Skeletal muscle satellite cell (primary cell): ENCODE data around the gene KIAA1217.

Experiments
- H3K27me3 ChIP-seq: 2 replicates; pipeline ENCODE4 v1.7.0; 2013; ENCODE audit warnings: low read length; ENCODE audit not compliant: control insufficient read depth, insufficient read depth
- H3K36me3 ChIP-seq: 2 replicates; pipeline ENCODE4 v1.7.0; 2013; ENCODE audit warnings: mild to moderate bottlenecking, control low read depth, low read length; ENCODE audit not compliant: insufficient read depth
- H3K4me1 ChIP-seq: 2 replicates; pipeline ENCODE4 v1.7.0; 2013; ENCODE audit warnings: low read length; ENCODE audit not compliant: control insufficient read depth, insufficient read depth
- H3K4me2 ChIP-seq: 2 replicates; pipeline ENCODE4 v1.7.0; 2013; ENCODE audit warnings: mild to moderate bottlenecking, low read length
- H3K4me3 ChIP-seq: 2 replicates; pipeline ENCODE4 v1.7.0; 2013; ENCODE audit warnings: low read length
- H3K9ac ChIP-seq: 2 replicates; pipeline ENCODE4 v1.7.0; 2013; ENCODE audit warnings: mild to moderate bottlenecking, low read depth, low read length, moderate library complexity
- H3K9me3 ChIP-seq: replicated peaks from 2 replicates; pipeline ENCODE4 v1.7.0; 2013; ENCODE audit warnings: mild to moderate bottlenecking, control low read depth, low read length

Gene KIAA1217

GRCh38 chr10:24277277-24277676, 68.3 kb downstream of the KIAA1217 start:
- H3K36me3 ChIP-seq = no peaks in the 10 kb centered on the region
- H3K4me3 ChIP-seq = no peak overlapping the region
- no peak overlapping the region for H3K4me2 ChIP-seq
- H3K27me3 ChIP-seq = no peaks in the 10 kb centered on the region
- no peaks in the 10 kb centered on the region for H3K4me1 ChIP-seq
- H3K9me3 ChIP-seq = no peaks in the 10 kb centered on the region
- H3K9ac ChIP-seq = no peak overlapping the region

- Histone ChIP-seq H3K36me3 (no peaks in the 10 kb centered on the region), H3K4me3 (no peak overlapping the region), H3K4me2 (no peak overlapping the region), H3K4me1 (no peaks in the 10 kb centered on the region), H3K9ac (no peak overlapping the region), H3K9me3 (no peaks in the 10 kb centered on the region), H3K27me3 (no peaks in the 10 kb centered on the region)
These were observed 68.8 kb downstream of the KIAA1217 start for GRCh38 chr10:24277771-24278170.

GRCh38 chr10:24278176-24278889, 69.4 kb downstream of the KIAA1217 start:
- no peaks in the 10 kb centered on the region for H3K4me1 ChIP-seq
- H3K27me3 ChIP-seq = no peaks in the 10 kb centered on the region
- H3K4me3 ChIP-seq = no peak overlapping the region
- no peak overlapping the region for H3K9ac ChIP-seq
- H3K9me3 ChIP-seq = no peaks in the 10 kb centered on the region
- no peaks in the 10 kb centered on the region for H3K36me3 ChIP-seq
- no peak overlapping the region for H3K4me2 ChIP-seq

GRCh38 chr10:24279166-24279565, 70.2 kb downstream of the KIAA1217 start:
- H3K9me3 ChIP-seq = no peaks in the 10 kb centered on the region
- H3K27me3 ChIP-seq = no peaks in the 10 kb centered on the region

GRCh38 chr10:24287559-24288195, 78.7 kb downstream of the KIAA1217 start:
- H3K27me3 ChIP-seq = no peaks in the 10 kb centered on the region
- no peak overlapping the region for H3K4me2 ChIP-seq
- H3K9me3 ChIP-seq = no peaks in the 10 kb centered on the region
- H3K4me3 ChIP-seq = no peak overlapping the region
- no peaks in the 10 kb centered on the region for H3K36me3 ChIP-seq
- no peaks in the 10 kb centered on the region for H3K4me1 ChIP-seq
- no peak overlapping the region for H3K9ac ChIP-seq

More at GRCh38 chr10:24279166-24279565, 70.2 kb downstream of the KIAA1217 start:
- Histone ChIP-seq H3K36me3 (no peaks in the 10 kb centered on the region), H3K4me2 (no peak overlapping the region), H3K4me1 (no peaks in the 10 kb centered on the region), H3K9ac (no peak overlapping the region), H3K4me3 (no peak overlapping the region)

GRCh38 chr10:24288581-24288980, 79.6 kb downstream of the KIAA1217 start:
- Histone ChIP-seq H3K4me3 (no peak overlapping the region), H3K4me2 (no peak overlapping the region), H3K4me1 (no peaks in the 10 kb centered on the region), H3K9ac (no peak overlapping the region), H3K27me3 (no peaks in the 10 kb centered on the region), H3K36me3 (no peaks in the 10 kb centered on the region), H3K9me3 (no peaks in the 10 kb centered on the region)

GRCh38 chr10:24289235-24289634, 80.3 kb downstream of the KIAA1217 start:
- H3K4me1 ChIP-seq = no peaks in the 10 kb centered on the region
- no peak overlapping the region for H3K9ac ChIP-seq
- no peak overlapping the region for H3K4me2 ChIP-seq
- H3K36me3 ChIP-seq = no peaks in the 10 kb centered on the region
- H3K9me3 ChIP-seq = no peaks in the 10 kb centered on the region
- H3K4me3 ChIP-seq = no peak overlapping the region
- no peaks in the 10 kb centered on the region for H3K27me3 ChIP-seq

GRCh38 chr10:24292304-24293293, 83.7 kb downstream of the KIAA1217 start:
- Histone ChIP-seq H3K4me1 (no peaks in the 10 kb centered on the region), H3K36me3 (no peaks in the 10 kb centered on the region), H3K4me3 (no peak overlapping the region), H3K27me3 (no peaks in the 10 kb centered on the region), H3K4me2 (no peak overlapping the region), H3K9me3 (no peaks in the 10 kb centered on the region), H3K9ac (no peak overlapping the region)

GRCh38 chr10:24299578-24300260, 90.8 kb downstream of the KIAA1217 start:
- H3K4me3 ChIP-seq = no peak overlapping the region
- no peaks in the 10 kb centered on the region for H3K9me3 ChIP-seq
- no peaks in the 10 kb centered on the region for H3K36me3 ChIP-seq
- H3K9ac ChIP-seq = no peak overlapping the region
- H3K4me1 ChIP-seq = no peaks in the 10 kb centered on the region
- H3K27me3 ChIP-seq = no peaks in the 10 kb centered on the region
- H3K4me2 ChIP-seq = no peak overlapping the region

- Histone ChIP-seq H3K9me3 (no peaks in the 10 kb centered on the region), H3K9ac (no peak overlapping the region), H3K4me1 (no peaks in the 10 kb centered on the region), H3K36me3 (no peaks in the 10 kb centered on the region), H3K4me3 (no peak overlapping the region), H3K4me2 (no peak overlapping the region), H3K27me3 (peaks cover 5% of the 10 kb centered on the region)
These were observed 94.8 kb downstream of the KIAA1217 start for GRCh38 chr10:24303522-24304310.
